GM21381 (cell line): ENCODE measurements around the gene KPNA6.
"Not testable (repeated sequence)": the region's sequence is repeated elsewhere in the genome, so short reads cannot be mapped to it uniquely, and the experiment has no call there.

Source experiments
- ATAC-seq: cut with Tn5 transposase; IDR thresholded peaks from one replicate; pipeline ENCODE4 v1.9.1; 2021; ENCODE audit warnings: mild to moderate bottlenecking, moderate library complexity; ENCODE audit not compliant: unreplicated experiment

Gene KPNA6

DNA sequence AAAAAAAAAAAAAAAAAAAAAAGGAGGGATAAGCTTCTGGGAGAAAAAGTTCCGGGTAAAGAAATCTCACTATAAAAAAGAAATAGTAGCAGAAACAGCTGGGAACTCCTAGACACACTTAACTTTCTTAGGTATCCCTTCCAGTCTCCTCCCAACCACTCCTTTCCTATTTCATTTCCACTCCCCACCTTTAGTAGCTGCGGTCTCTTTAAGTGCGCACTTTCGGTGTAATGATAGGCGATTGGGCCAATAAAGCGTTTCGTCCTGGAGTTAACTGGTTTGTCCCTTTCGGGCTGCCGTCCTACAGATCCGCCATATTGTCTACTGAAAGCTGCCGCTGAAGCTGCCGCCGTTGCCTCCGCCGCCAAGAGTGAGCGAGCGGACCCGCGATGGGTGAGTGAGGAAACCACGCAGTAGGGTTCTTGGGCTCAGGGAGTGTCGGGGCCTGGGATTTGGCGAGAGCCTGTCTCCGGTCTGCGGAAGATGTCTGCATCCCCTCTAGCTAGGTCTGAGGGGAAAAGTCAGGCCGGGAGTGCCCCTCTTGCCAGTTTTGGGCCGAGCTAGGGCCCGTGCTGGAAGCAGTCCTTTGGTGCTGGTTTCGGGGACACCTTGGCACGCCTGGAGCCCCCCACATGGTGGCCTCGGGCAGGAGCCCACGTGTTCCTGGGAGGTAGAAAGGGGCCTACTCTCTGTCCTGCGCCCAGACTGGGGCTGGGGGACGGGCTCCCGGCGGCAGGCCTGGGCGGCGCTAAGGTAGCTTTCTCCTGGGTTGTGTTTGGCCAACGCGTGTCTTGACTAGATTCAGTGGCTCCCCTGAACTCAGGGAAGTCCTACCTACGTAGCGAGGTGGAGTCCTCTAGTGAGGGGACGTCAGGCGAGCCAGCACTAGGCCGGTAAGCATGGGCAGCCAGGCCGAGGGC, at the start of gene KPNA6:
Gene KPNA6 (plus strand): TSS at position 315 of the 920 bp plus-strand sequence. CDS start 75 bp downstream, at position 390.
- ATAC-seq: peak; percentile 71

DNA sequence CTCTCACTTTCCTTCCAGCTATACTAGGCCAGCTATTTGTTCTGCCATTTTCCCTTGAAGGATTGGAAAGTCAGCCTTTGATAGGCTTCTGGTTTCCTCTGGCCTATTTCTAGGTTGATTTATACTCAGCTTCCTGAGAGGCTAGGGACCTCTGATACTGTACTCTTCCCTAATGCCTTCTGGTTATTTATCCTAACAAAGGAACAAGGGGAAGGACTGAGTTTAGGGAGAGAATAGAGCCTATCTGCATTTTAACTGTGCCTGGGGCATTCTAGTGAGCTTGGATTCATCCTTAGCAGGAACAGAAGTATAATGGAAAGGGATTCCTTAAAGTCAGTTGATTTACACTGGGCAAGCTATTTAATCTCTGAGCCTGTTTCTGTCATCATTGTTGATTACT, 46.9 kb upstream of the KPNA6 start:
- no peak for ATAC-seq

DNA sequence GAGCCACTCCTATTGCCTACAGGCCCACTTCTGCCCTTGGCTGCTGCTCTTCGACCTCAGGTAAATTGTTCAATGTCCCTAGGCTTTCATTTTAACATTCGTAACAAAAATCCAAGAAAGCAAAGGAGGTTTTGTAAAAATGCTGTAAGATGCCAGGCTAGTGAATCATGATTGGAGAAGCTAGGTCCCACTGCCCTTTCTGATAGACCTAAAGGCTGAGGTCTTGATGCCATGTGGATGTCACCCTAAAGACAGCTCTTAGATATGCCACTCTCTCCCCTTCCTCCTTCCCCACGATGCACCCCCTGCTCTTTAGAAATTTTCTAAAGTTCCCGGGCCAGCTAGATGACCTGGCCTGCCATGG, 45.0 kb upstream of the KPNA6 start:
- ATAC-seq: no peak

DNA sequence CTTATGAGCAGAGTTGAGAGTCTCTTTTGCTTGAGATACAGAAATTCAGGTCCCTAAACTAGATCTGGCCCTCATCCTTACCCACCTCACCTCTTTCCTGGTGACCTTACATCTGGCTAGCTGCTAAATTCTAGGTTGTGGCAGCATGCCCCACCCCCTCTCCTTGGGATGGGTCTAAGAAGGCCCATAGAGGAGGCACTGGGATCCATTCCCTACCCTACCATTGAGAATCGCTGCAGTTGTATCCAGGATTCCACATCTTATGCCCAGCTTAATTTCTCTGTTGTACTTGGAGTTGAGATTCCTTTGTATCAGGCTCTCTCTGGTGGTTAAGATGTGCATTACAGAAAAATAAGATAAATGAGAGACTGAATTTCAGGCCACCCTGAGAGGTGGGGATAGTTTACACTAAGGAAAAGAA, 44.6 kb upstream of the KPNA6 start:
- no peak for ATAC-seq

DNA sequence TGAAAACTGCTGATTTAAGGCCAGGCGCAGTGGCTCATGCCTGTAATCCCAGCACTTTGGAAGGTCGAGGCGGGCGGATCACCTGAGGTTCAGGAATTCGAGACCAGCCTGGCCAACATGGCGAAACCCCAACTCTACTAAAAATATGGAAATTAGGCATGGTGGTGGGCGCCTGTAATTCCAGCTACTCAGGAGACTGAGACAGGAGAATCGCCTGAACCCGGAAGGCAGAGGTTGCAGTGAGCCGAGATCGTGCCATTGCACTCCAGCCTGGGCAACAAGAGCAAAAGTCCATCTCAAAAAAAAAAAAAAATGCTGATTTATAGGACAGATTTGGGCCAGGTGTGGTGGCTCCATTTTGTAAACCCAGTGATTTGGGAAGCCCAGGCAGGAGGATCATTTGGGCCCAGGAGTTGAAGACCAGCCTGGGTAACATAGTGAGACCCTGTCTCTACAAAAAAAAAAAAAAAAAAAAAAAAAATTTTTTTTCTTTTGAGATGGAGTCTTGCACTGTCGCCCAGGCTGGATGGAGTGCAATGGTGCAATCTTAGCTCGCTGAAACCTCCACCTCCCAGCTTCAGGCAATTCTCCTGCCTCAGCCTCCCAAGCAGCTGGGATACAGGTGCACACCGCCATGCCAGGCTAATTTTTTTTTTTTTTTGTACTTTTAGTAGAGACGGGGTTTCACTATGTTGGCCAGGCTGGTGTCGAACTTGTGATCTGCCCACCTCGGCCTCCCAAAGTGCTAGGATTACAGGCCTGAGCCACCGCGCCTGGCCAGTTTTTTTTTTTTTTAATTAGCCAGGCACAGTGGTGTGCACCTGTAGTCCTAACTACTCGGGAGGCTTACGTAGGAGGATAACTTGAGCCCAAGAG, 42.0 kb upstream of the KPNA6 start:
- not testable (repeated sequence) for ATAC-seq

DNA sequence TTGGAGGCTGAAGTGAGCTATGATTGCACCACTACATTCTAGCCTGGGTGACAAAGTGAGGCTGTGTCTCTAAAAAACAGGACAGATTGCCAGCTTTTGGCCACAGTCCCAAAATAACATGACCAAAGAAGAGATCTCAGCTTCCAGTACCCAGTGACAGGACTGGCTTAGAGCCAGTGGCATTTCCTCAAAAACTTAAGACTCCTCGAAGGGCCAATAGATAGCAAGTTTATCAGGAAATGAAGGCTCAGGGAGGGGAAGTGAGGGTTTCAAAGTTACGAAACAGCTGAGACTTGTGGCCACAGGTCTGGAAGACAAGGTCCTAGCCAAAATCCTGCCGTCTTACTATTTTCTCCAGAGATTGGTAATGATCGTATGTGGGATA, 41.4 kb upstream of the KPNA6 start:
- no peak for ATAC-seq

DNA sequence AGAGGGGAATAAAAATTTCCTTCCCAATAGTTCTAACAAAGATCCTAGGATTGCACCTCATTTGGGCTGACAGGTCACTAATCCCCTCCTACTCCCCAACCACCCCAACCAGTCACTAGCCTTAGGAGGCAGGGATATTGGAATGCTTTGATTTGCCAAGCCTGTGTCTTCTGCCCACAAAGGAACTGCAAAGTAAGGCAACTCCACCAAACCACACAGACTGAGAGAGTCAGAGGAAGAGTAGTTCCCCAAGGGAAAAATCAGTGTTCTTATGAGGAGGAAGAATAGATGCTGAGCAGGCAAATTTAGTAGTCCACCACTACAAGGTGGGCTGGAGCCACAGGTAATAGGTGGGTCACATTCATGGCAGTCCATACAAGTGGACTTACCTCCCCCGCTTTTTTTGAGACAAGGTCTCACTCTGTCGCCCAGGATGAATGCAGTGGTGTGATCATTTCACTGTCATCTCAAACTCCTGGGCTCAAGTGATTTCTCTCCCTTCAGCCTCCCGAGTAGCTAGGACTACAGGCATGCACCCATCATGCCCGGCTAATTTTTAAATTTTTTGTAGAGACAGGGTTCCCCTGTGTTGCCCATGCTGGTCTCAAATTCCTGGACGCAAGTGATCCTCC, 38.8 kb upstream of the KPNA6 start:
- ATAC-seq: no peak

DNA sequence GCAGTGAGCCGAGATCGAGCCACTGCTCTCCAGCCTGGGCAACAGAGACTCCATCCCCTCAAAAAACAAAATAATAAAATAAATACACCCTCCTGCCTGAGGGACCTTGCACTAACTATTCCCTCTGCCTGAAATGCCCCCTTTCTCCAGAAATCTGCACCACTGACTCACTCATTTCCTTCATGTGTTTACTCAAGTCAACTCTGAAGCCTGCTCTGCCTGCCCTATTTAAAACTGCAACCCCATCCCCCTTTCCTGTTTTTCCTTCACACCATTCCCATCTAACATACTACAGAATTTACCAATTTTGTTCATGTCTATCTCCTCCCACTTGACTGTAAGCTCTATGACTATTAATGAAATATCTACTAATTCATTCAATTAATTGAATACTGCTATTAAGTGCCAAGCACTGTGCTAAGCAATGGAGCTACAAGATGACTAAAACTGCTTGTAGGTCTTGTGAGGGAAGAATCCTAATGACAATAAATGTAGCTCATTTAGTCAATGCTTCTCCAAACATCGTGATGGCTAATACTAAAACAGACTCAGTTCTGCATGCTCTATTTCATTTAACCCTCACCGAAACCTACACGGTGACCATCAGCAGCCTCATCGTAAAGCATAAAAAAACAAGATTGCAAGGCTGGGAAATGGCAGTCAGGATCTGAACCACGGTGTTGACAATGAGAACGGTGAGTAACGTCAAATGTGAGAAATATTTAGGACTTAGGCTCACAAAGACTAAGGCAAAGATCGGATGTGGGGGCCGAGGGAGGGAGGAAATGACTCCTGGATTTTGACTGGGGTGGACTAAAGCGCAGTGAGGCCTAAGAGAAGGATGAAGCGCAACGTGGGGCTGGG, 35.9 kb upstream of the KPNA6 start:
- no peak for ATAC-seq

DNA sequence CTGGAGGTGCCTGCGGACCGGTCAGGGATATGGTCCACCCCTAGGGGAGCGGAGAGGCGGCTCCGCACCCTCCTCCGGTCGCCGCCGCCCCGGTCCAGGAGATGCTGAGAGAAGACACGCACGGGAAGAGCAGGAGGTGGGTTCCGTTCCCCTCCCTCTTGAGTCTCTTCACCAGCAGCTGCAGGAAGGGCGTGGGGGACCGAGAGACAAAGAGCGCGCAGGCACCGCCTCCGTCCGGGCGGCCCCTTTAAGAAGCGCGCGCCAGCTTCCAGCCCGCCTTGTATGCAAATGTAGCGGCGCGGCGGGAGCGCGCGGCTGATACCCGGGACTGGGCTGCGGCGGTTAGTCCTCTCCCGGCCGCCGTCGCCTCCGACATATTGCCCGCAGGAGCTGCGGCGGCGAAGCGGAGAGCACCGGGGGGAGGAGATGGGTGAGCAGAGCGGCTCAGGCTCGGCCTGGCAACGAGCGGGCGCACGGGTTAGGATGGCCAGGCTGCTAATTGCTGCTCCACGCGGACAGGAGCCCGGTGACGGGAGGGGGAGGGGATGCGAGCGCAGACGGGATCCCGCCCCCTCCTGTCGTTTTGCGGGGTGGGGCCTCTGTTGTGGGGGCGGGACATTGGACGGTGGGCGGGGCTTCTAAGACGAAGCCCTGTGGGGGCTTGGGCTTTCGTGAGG, 35.1 kb upstream of the KPNA6 start, which contains the start of gene TMEM39B:
Gene TMEM39B (plus strand): TSS at position 318 of the 677 bp plus-strand sequence. CDS start 109 bp downstream, at position 427.
- ATAC-seq: peak; percentile 82

DNA sequence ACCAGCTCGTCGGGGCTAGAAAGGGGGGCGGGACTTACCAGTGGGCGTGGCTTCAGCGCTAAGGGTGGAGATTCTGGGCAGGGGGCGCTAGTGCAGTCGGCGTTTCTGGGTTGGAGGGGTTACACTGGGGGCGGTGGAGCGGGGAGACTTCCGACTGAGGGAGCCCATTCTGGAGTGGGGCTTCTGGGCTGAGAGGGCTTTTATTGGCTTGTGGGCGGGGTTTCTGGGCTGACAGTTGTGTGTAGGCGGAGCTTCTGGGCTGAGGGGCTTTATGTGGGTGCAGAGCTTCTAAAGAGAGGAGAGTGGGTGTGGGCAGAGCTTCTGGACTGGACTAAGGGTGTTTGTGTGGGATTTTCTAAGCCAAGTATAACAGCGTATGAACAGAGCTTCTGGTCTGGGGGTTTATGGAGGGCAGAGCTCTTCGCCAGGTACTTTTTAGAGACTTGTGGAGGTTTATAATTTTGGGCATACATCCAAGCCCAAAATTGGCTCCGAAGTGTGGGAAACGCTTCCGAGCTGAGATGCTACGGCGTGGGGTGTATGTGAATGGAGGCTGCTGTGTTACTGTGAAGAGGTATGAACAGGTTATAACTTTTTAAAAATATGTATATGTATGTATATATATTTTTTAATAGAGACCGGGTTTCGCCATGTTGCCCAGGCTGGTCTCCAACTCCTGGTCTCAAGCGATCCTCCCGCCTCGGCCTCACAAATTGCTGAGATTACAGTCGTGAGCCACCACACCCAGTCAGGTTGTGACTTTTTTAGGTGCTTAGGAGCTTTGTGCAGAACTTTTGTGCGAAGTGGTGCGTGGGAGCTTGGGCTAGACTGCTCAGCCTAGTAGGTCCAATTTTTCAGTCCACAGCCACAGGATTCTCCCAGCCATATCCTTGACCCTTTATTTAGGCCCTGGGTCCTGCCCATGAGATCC, 34.3 kb upstream of the KPNA6 start:
- no peak for ATAC-seq

DNA sequence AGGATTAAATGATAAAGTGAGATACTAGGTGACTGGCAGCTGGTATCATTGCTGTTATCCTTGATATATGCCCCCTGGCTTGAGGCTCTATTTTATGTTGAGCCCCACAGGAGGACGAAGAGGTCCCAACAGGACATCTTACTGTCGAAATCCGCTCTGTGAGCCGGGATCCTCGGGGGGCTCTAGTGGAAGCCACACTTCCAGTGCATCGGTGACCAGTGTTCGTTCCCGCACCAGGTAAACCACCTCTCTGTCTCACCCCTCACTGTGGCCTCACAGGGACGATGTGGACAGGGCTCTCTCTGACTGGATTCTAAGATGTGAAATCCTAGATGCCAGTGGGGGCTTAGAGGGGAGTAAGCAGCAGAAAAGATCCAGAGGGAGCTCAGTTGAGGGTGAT, 33.0 kb upstream of the KPNA6 start:
- no peak for ATAC-seq

DNA sequence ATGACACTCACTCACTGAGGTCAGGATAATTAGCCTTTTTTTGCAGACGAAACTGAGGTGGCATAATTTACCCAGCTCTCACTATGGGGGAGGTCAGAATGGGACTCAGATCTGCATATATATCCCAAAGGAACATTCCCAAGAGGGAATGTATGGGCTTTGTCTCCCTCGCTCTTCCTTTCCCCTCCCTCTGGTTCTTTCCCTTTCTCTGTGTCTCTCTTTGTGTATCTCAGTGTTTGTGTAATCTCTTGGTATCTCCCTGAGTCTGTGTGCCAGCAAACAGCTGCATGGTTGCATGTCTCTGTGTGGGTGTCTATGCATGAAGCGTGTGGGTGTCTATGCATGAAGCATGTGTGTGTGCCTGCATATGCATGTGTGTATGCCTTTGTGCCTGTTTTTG, 30.4 kb upstream of the KPNA6 start:
- ATAC-seq: no peak

DNA sequence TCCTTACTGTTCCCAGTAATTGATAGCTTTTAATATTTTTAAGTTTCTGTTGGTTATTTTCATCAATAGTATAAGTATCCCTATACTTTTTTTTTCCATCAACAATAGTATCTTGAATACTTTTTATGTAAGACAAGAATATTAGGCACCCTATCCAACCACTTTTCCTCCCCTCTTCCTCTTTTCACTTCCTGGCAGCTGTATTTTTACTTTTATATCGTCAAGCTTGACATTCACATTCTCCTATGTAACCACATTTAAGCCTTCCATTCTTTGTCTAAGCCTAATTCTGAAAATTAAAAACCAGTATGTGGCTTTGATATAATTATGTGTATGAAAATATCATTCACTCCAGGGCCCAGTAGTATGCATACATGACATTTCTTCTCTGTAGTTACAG, 25.8 kb upstream of the KPNA6 start:
- ATAC-seq: no peak

DNA sequence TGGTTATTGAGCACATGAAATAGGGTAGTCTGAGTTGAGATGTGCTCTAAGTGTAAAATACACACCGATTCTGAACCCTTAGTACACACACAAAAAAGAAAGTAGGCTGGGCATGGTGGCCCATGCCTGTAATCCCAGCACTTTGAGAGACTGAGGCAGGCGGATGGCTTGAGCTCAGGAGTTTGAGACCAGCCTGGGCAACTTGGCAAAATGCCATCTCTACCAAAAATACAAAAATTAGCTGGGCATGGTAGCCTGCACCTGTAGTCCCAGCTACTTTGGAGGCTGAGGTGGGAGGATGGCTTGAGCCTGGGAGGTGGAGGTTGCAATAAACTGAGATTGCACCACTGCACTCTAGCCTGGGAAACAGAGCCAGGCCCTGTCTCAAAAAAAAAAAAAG, 21.5 kb upstream of the KPNA6 start:
- not testable (repeated sequence) for ATAC-seq

DNA sequence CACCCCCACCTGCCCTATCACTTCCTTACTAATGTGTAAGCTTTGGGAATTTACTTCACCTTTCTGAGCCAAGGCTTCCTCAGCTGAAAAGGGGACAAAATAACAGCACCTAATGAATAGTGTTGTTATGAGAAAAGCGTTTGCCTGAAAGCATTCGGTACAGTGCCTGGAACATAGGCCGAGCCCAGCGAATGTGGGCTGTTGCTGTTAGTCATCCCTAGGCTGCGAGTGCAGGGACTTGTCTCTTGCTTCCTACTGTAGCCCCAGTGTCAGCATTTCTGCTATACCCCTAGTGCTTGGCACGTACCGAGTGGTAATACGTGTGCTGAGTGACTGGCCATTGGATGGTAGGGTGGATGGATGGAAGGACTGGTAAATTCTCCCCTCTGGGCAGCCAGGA, 16.7 kb upstream of the KPNA6 start:
- no peak for ATAC-seq

DNA sequence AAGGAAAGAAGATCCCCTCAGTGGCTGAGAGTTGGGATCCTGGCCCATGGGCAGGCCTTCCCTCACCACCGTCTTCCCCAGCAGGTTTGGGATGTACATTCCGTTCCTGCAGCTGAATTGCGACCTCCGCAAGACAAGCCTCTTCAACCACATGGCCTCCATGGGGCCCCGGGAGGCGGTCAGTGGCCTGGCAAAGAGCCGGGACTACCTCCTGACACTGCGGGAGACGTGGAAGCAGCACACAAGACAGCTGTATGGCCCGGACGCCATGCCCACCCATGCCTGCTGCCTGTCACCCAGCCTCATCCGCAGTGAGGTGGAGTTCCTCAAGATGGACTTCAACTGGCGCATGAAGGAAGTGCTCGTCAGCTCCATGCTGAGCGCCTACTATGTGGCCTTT, 16.3 kb upstream of the KPNA6 start:
- no peak for ATAC-seq

DNA sequence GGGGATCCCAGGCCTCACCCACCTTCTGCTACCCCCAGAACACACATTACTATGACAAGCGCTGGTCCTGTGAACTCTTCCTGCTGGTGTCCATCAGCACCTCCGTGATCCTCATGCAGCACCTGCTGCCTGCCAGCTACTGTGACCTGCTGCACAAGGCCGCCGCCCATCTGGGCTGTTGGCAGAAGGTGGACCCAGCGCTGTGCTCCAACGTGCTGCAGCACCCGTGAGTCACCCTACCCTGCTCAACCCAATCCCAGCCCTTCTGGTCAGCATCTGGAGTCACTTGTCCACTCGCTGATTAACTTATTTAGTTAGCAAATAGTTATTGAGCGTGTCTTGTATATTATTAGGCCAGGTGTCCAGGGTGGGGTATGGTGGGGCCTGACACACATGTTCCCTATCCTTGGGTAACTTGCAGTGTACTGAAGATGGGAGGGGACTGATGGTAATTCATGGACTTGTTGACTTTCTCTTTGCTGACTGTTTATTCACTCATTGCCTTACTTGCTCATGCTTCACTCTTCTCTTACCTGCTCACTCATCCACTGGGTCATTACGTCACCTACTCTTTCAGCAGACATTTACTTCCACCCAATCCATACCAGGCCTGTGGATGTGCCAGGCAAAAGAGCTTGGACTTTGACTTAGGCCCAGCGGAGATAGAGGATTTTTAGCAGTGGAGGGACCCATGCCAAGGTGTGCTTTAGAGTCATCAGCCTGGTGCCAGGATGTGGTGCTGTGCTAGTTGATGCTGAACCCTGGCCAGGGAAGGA, 12.9 kb upstream of the KPNA6 start:
- no peak for ATAC-seq

DNA sequence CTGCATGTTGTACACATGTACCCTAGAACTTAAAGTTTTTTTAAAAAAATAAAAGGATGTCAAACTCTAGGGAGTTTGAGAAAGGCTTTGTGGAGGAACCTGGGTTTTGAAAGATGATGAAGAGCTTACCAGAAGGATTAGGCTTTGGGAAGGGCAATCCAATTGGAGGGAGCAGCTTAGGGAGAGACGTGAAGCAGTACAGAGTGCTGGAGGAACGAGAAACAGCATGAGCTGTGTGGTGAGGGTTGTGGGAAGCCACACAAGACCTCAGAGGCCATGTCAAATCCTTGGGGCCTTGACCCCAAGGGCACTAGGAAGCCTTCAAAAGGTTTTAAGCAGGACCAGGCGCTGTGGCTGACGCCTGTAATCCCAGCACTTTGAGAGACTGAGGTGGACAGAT, 8.4 kb upstream of the KPNA6 start:
- ATAC-seq: no peak
